KOPT-K1 (cell line): ENCODE data around the gene CAPN5.

Experiments
- H3K27ac ChIP-seq: fragments of 200-600 bp; sonication (generic); 2 replicates; pipeline ENCODE4 v1.5.1; 2016; ENCODE audit warnings: antibody characterized with exemption, mild to moderate bottlenecking, low read depth, low read length; ENCODE audit not compliant: poor library complexity, severe bottlenecking
- H3K36me3 ChIP-seq: fragments of 200-600 bp; sonication (generic); 2 replicates; pipeline ENCODE4 v1.5.1; 2017; ENCODE audit warnings: antibody characterized with exemption, mild to moderate bottlenecking, low read length, moderate library complexity; ENCODE audit not compliant: insufficient read depth
- H3K9me3 ChIP-seq: fragments of 200-600 bp; sonication (generic); 2 replicates; pipeline ENCODE4 v1.5.1; 2017; ENCODE audit warnings: antibody characterized with exemption, low read length, mild to moderate bottlenecking; ENCODE audit not compliant: insufficient read depth, poor library complexity, severe bottlenecking

Gene CAPN5

DNA sequence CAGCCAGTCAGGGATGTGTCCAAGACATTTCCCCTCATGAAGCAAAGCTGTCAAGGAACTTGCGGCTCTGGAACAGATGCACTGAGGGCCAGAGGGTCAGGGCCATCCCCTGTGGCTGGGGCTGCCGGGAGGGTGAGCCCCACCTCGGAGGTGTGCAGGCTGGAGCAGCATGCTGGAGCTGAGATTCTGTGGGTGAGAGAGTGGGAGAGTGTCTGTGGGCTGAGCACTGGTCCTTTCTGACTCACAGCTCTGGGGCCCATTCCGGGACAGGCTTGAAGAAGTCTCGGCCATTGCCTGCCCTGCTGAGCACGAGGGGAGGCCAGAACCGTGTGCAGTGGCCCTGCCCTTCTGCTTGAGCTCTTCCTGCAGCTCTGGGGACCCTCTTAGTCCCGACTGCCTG is 38.0 kb downstream of the CAPN5 start:
- H3K9me3 ChIP-seq: no peaks in the 10 kb centered on the region
- H3K27ac ChIP-seq: no peak overlapping the region
- no peaks in the 10 kb centered on the region for H3K36me3 ChIP-seq

DNA sequence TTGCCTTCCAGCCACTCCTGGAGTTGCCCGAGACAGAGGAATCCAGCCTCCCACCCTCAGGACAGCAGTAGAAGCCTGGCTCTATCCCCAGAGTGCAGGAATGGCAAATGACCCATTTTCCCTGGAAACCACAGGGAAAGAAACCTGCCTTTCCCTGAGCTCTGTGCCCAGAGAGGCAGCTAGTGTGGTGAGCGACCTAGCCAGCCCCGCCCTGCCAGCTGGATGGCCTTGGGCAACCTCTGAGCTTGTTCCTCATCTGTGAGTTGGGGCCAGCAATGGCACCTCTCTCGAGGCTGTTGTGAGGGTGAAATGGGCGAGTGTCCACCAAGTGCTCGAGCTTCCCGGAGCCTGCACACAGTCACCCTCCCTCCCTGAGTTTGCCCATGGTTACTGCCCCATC is 39.5 kb downstream of the CAPN5 start:
- H3K9me3 ChIP-seq: no peaks in the 10 kb centered on the region
- no peak overlapping the region for H3K27ac ChIP-seq
- H3K36me3 ChIP-seq: no peaks in the 10 kb centered on the region

DNA sequence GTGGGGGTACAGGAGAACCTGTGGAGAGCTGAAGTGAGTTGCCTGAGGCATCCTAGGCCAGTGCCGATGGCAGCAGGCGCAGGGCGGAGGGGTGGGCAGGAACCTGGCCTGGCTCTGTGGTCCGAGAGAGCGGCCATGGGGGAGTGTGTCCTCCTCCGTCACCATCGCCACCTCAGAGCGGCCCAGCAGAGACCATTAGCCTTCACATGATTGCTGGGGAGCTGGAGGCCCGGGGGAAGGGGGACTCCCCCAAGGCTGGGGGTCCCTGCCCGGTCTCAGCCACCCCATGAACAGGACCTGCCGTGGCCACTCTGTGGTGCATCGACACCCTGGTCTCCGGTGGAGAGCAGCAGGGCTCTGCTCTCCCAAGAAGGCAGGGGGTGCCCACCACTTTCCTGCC is 40.0 kb downstream of the CAPN5 start:
- H3K27ac ChIP-seq: no peak overlapping the region
- no peaks in the 10 kb centered on the region for H3K36me3 ChIP-seq
- H3K9me3 ChIP-seq: no peaks in the 10 kb centered on the region

DNA sequence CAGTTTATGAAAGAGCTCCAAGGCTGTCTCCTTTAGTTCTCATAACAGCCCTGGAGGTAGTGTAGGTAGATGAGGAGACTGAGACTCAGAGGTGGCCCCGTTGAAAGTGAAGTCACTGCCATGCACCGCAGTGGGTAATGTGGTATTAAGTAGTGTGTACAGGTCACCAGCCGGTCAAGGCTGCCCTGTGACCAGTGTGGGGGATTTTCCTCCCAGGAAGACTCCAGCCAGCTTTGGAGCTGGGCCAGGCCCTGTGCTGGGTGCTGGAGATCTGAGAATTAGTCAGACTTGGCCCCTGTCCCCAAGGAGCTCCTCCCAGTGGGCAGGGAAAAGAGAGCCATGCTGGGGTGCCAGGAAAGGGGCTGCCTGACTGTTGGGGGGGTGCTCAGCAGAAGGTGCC is 41.2 kb downstream of the CAPN5 start:
- H3K36me3 ChIP-seq: no peaks in the 10 kb centered on the region
- H3K27ac ChIP-seq: no peak overlapping the region
- H3K9me3 ChIP-seq: no peaks in the 10 kb centered on the region

DNA sequence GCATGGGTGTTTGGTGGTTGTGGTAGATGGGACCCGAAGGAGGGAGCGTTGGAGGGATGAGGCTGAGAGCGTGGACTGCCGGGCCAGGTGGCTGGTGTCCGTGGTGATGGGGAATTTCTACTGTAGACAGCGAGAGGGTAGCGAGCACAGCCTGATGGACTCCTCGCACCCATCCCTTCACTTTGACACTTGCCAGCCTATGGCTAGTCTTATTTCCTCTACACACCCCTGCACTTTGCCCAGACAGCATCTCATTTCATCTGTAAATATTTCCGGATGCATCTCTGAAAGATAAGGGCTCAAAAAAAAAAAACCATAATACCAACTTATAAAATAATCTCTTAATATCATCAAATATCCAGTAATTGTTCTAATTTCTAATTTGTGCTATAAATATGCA is 41.7 kb downstream of the CAPN5 start:
- H3K9me3 ChIP-seq: no peaks in the 10 kb centered on the region
- no peak overlapping the region for H3K27ac ChIP-seq
- H3K36me3 ChIP-seq: no peaks in the 10 kb centered on the region

DNA sequence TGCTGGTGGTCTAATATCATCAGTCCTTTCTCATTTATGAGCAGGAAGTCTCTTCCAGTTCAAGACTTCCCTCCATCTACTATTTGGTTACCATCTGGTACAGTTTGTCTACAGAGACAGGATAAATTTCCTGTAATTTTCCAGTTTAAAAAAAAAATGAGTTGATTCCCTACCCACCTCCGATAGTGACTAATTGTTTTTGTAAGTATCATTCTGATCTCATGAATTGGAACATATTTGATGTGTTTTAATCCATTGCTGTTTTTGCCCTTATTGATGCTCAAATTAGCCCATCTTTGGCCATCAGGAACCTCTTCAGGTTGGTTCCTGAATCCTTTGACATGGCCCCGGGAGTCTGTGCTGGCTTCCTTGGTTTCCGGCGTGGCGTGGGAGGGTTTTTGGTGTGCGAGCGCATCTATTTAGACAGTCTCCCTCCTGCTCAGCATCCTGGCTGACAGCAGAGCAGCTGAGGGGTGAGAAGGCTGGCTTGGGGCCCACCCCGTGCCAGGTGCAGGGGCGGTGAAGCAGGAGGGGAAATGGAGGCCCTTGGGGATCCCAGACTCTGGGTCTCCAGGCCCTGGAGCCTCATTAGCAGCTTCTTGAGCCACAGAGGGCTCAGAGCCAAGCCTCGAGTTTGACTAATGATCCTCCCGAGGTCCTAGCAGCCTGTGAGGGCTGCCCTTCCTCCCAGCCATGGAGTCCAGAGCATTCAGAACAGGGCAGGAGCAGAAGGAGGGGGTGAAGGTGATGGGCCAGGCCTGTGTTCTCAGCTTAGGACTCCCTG is 42.7 kb downstream of the CAPN5 start:
- Histone ChIP-seq H3K36me3 (no peaks in the 10 kb centered on the region), H3K27ac (no peak overlapping the region), H3K9me3 (no peaks in the 10 kb centered on the region)

DNA sequence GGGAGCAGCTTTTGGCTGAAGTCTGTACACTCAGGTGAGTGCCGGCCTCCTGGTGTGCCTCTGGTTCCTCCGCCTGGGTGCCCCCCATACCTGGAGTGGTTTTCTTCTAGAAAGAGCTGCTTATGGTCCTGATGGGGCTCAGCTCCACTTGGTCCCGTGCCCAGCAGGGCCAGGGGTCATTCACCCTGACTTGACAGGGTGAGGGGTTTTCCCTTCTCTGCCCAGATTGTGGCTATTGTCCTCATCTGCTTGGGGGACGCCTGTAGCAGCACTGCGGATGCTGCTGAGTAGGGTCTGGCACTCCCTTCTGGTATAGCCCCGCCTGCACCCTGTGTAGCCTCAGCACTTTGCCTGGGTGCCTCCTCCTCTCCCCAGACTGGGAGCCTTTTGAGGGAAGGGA is 44.1 kb downstream of the CAPN5 start:
- Histone ChIP-seq H3K36me3 (no peaks in the 10 kb centered on the region), H3K27ac (no peak overlapping the region), H3K9me3 (no peaks in the 10 kb centered on the region)

DNA sequence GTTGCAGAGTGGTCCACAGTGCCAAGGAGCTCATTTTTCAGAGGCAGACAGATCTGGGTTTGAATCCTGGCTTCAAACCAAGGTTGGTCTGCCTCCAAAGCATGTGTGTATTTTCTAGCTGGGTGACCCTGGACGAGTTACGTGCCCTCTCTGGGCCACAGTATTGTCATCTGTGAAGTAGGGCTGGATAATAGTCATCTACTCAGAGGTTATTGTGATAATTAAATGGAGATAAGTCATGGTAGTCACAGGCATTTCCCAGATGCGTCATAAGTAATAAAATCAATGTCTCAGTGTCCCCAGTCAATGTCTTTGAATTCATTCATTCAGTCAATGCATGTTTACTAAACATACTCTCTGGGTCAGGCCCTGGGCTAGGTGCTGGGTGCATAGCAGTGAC is 44.5 kb downstream of the CAPN5 start:
- H3K9me3 ChIP-seq: no peaks in the 10 kb centered on the region
- no peak overlapping the region for H3K27ac ChIP-seq
- H3K36me3 ChIP-seq: no peaks in the 10 kb centered on the region

DNA sequence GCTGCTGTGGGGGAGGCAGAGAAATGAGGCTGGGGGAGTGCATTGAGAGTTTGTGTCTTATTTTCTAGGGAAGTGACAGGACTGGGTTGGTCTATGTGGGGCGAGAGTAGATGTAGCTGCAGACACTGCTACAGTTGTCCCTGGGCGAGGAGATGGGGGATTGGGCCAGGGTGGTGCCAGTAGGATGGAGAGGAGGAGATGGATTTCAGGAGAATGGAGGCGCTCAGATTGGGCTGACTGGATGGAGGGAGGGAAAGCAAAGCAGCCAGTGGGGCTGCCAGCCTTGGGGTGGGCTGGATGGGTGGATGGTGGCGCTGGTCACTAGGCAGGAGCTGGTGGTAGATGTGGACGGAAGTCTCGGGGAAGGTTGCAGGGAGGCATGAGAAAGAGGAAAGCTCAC is 45.2 kb downstream of the CAPN5 start:
- Histone ChIP-seq H3K9me3 (no peaks in the 10 kb centered on the region), H3K36me3 (no peaks in the 10 kb centered on the region), H3K27ac (no peak overlapping the region)

DNA sequence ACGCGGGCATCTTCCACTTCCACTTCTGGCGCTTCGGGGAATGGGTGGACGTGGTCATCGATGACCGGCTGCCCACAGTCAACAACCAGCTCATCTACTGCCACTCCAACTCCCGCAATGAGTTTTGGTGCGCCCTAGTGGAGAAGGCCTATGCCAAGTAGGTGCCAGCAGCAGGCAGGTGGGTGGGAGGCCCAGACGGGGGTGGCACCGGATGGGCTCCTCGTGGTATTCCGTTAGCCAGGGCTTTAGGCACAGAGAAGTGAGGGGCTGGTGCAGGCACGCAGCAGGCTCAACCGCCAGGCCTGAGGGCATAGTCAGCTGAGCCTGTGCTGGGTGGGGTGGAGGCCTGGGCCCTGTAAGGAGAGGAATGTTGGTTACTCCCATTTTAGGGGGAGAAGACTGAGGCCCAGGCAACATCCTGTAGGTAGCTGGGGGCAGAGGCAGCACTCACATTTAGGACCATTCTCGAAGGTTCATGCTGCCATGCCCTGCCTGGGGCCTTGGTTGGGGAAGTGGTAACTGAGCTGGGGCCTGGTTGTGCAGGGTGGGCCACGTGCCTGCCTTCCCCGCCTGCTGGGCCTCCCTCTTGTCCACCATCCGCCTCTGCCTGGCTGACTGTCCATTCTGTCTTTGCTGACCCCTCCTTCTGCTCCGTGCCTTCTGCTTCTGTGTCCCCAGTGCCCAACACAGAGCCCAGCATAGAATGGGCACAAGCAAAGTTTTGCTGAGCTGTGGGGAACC is 46.0 kb downstream of the CAPN5 start:
- Histone ChIP-seq H3K27ac (no peak overlapping the region), H3K9me3 (no peaks in the 10 kb centered on the region), H3K36me3 (no peaks in the 10 kb centered on the region)

DNA sequence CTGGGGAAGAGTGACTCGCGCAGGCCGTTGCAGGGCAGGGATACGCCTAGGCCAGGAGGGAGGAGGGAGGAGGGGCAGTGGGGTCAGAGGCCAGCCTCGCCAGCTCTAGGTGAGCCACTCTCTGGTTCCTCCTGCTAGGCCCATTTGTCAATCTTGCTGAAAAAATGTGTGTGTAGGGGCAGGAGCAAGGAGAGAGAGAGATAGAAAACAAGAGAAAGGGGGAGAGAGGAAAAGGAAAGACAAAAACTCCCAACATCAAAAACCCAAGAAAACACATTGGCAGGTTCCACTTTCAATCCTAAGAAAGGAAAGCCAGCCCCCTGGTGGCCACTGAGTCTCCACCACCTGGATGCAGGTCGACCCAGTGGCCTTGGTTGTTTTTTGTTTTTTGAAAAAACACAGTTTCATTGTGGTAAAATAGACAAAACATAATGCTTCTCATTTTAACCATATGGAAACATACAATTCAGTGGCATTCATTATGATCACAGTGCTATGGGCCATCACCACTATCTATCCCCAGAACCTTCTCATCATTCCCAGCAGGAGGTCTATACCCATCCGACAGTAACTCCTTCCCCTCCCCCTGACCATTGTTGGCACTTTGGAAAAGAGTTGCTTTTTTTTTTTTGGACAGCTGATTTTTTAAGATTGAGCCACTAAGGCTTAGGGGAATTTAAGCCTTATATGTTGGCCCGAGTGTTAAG is 46.8 kb downstream of the CAPN5 start:
- Histone ChIP-seq H3K36me3 (no peaks in the 10 kb centered on the region), H3K27ac (no peak overlapping the region), H3K9me3 (no peaks in the 10 kb centered on the region)

DNA sequence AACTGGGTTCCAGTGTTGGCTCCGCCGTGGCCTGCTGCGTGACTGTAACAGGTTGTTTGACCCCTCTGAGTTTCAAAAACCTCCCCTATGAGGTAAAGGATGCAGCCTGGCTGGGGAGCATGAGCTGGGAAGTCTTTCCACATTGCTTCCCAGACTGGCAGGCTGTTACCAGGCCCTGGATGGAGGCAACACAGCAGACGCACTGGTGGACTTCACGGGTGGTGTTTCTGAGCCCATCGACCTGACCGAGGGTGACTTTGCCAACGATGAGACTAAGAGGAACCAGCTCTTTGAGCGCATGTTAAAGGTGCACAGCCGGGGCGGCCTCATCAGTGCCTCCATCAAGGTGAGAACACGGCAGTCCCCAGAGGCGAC is 47.3 kb downstream of the CAPN5 start:
- Histone ChIP-seq H3K36me3 (no peaks in the 10 kb centered on the region), H3K27ac (no peak overlapping the region), H3K9me3 (no peaks in the 10 kb centered on the region)

DNA sequence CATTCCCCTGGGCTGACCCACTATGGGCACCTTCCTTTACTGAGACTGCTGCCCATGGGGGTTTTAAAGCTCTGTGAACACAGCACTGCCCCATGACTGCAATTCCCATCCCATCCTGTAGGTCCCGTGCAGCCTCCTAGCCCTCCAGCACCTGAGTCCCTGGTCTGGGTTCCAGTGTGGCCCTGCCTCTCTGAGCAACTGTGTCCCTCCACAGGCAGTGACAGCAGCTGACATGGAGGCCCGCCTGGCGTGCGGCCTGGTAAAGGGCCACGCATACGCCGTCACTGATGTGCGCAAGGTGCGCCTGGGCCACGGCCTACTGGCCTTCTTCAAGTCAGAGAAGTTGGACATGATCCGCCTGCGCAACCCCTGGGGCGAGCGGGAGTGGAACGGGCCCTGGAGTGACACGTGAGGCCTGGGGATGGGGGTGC is 48.4 kb downstream of the CAPN5 start:
- Histone ChIP-seq H3K9me3 (no peaks in the 10 kb centered on the region), H3K36me3 (no peaks in the 10 kb centered on the region)

DNA sequence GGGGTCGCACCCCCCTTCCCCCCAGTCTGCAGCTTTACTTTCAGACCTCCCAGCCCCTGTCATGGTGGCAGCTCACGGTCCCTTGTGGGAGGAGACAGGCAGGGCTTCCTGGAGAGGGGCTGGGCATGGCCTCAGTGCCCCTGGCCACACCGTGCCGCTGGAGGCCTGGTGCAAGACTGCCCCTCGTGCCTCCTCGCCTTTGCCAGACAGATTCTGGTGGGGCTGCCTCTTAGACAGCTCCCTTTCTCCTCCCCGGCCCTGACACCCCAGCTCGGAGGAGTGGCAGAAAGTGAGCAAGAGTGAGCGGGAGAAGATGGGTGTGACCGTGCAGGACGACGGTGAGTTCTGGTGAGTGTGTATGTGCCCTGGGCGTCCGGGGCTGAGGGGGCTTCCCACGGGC is 49.2 kb downstream of the CAPN5 start:
- Histone ChIP-seq H3K9me3 (no peaks in the 10 kb centered on the region), H3K27ac (no peak overlapping the region), H3K36me3 (no peaks in the 10 kb centered on the region)

More for the DNA sequence above, 48.4 kb downstream of the CAPN5 start:
- H3K27ac ChIP-seq: no peak overlapping the region

DNA sequence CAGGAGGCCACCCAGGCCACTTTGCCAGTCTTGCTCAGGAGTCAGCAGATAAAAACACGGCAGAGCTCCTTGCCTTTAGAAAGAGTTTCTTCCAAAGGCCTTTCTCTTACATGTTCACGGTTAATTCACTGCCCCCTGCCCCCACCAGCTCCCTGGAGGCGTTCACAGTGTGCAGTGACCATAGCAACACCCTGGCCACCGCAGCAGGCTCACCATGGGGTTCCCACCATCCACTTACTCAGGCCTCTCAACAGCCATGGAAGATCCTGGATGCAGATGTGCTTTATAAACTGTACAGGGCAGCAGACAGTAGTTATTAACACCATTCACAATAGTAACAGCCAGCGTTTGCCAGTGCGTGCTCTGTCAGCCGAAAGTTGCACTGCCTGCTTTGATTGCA is 50.7 kb downstream of the CAPN5 start:
- no peaks in the 10 kb centered on the region for H3K36me3 ChIP-seq
- H3K9me3 ChIP-seq: no peaks in the 10 kb centered on the region
- no peak overlapping the region for H3K27ac ChIP-seq
